Activated CD4-positive, CD25-positive, alpha-beta regulatory T cell treated with anti-CD3 and anti-CD28 coated beads, Interleukin-2, amount 50 U/mL, for 24 hours (primary cell): Measurements from ENCODE around the gene RFWD3.
A peak's percentile ranks its signal among the peaks of the same experiment; 100 is the strongest.
"Not testable (repeated sequence)": the region's sequence is repeated elsewhere in the genome, so short reads cannot be mapped to it uniquely, and the experiment has no call there.

Source experiments
- ATAC-seq, 2 donors: fragments of 150-1000 bp; cut with Tn5 transposase; one replicate each; pipeline ENCODE4 v1.10.0; 2021; ENCODE audit warnings: mild to moderate bottlenecking in 1 of 2, moderate library complexity in 1 of 2

The RFWD3 gene

GRCh38 chr16:74666010-74666421 lies 661 bp downstream of the RFWD3 start:
- no peak for ATAC-seq

- no peak for ATAC-seq
Observed at GRCh38 chr16:74661064-74661463, 5.6 kb downstream of the RFWD3 start.

- ATAC-seq, result no peak
Observed at GRCh38 chr16:74660383-74660782, 6.3 kb downstream of the RFWD3 start.

- no peak for ATAC-seq
Observed at GRCh38 chr16:74659041-74659440, 7.6 kb downstream of the RFWD3 start.

- no peak for ATAC-seq
Observed at GRCh38 chr16:74657870-74658642, 8.6 kb downstream of the RFWD3 start.

GRCh38 chr16:74654536-74655050 lies 12.1 kb downstream of the RFWD3 start:
- ATAC-seq, result no peak

GRCh38 chr16:74652883-74653282 lies 13.8 kb downstream of the RFWD3 start:
- ATAC-seq, result not testable (repeated sequence)

GRCh38 chr16:74652249-74652648 lies 14.4 kb downstream of the RFWD3 start:
- ATAC-seq, result no peak

GRCh38 chr16:74651841-74652240 lies 14.8 kb downstream of the RFWD3 start:
- no peak for ATAC-seq

GRCh38 chr16:74650966-74651567 lies 15.6 kb downstream of the RFWD3 start:
- no peak for ATAC-seq

GRCh38 chr16:74649839-74650504 lies 16.7 kb downstream of the RFWD3 start:
- no peak for ATAC-seq

- no peak for ATAC-seq
Observed at GRCh38 chr16:74641969-74642368, 24.7 kb downstream of the RFWD3 start.

- no peak for ATAC-seq
Observed at GRCh38 chr16:74637742-74638453, 28.8 kb downstream of the RFWD3 start.

GRCh38 chr16:74635303-74635702 lies 31.4 kb downstream of the RFWD3 start:
- ATAC-seq, result no peak

- ATAC-seq, result no peak
Observed at GRCh38 chr16:74633686-74634085, 33.0 kb downstream of the RFWD3 start.

- peak in 1 of 2 donors; percentile 2 for ATAC-seq
Observed at GRCh38 chr16:74627506-74628220, 39.0 kb downstream of the RFWD3 start.

- ATAC-seq, result peak; percentile 92 to 94
Observed at GRCh38 chr16:74626741-74627416, 39.8 kb downstream of the RFWD3 start.

GRCh38 chr16:74625500-74626350 lies 41.0 kb downstream of the RFWD3 start:
- no peak for ATAC-seq

GRCh38 chr16:74623839-74624235 lies 42.8 kb downstream of the RFWD3 start:
- ATAC-seq, result no peak

GRCh38 chr16:74623214-74623838 lies 43.4 kb downstream of the RFWD3 start:
- no peak for ATAC-seq
